ENCODE results near the gene ROR1. TPM values are rescaled to one million over a fixed set of nuclear protein-coding genes. Genes with fewer than 3 reads are reported as not detected.
A peak's percentile ranks its signal among the peaks of the same experiment; 100 is the strongest.

Gene ROR1
- total and polyA plus RNA-seq, 8 donors: 25.5 to 95.8 (median 83.0) TPM

DNA sequence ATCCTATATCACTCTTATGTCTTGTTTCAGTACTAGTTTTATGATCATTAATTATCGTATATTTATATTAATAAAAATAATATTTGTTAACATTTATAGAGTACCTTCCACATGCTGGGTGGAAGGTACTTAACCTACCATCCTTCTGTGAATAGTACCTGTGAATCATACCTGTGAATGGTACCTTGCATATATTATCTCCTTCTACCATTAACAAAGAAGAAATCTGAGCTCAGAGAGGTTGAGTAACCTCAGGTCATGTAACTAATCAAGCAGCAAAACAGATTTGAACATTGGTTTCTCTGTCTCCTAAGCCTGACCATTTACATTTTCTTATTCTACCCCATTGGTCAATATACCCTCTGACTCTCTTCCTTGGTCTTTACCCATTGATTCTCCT is 255.2 kb downstream of the ROR1 start:
- intact Hi-C loops (cut with DNase I): no loop called here
- DNase-seq: no peak
- TF ChIP-seq, protein P1, sequence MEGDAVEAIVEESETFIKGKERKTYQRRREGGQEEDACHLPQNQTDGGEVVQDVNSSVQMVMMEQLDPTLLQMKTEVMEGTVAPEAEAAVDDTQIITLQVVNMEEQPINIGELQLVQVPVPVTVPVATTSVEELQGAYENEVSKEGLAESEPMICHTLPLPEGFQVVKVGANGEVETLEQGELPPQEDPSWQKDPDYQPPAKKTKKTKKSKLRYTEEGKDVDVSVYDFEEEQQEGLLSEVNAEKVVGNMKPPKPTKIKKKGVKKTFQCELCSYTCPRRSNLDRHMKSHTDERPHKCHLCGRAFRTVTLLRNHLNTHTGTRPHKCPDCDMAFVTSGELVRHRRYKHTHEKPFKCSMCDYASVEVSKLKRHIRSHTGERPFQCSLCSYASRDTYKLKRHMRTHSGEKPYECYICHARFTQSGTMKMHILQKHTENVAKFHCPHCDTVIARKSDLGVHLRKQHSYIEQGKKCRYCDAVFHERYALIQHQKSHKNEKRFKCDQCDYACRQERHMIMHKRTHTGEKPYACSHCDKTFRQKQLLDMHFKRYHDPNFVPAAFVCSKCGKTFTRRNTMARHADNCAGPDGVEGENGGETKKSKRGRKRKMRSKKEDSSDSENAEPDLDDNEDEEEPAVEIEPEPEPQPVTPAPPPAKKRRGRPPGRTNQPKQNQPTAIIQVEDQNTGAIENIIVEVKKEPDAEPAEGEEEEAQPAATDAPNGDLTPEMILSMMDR (IDR thresholded peaks at IDR 0.05): no peak
- H3K36me3 ChIP-seq: no peaks in the 10 kb centered on the region
- H3K27ac ChIP-seq: no peak overlapping the region
- no peaks in the 10 kb centered on the region for H3K27me3 ChIP-seq
- H3K4me1 ChIP-seq: no peaks in the 10 kb centered on the region
- no peak for ATAC-seq
- no peaks in the 10 kb centered on the region for H3K9me3 ChIP-seq
- H3K4me3 ChIP-seq: no peak overlapping the region

GRCh38 chr1:64030411-64030810 is 256.6 kb downstream of the ROR1 start:
- TF ChIP-seq, protein P1 (IDR thresholded peaks at IDR 0.05): no peak
- H3K27me3 ChIP-seq: no peaks in the 10 kb centered on the region
- no peak overlapping the region for H3K27ac ChIP-seq
- no peaks in the 10 kb centered on the region for H3K36me3 ChIP-seq
- intact Hi-C loops (cut with DNase I): no loop called here
- DNase-seq: no peak
- no peaks in the 10 kb centered on the region for H3K4me1 ChIP-seq
- H3K4me3 ChIP-seq: no peak overlapping the region
- no peak for ATAC-seq
- no peaks in the 10 kb centered on the region for H3K9me3 ChIP-seq

DNA sequence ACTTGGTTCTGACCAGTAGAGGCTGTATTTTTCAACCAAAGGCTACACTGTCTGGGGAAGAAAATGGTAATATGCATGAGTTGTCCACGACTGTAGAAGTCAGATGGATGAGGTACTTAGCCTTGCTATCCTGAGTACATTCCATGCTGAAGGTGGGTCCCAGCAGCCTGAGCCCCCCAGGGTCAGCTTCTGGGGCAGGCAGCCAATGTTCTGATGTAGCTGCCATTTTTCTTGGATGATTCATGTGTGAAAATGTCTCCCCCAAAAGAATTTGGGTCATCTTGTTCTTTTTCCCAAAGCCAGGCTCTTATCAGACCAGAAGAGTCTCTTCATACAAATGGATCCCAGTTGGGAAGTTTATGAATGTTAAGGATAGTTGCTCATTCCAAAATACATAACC is 257.4 kb downstream of the ROR1 start:
- no peak overlapping the region for H3K27ac ChIP-seq
- H3K9me3 ChIP-seq: no peaks in the 10 kb centered on the region
- no peak for ATAC-seq
- DNase-seq: no peak
- TF ChIP-seq, protein P1 (IDR thresholded peaks at IDR 0.05): no peak
- H3K36me3 ChIP-seq: no peaks in the 10 kb centered on the region
- no peak overlapping the region for H3K4me3 ChIP-seq
- no peaks in the 10 kb centered on the region for H3K27me3 ChIP-seq
- H3K4me1 ChIP-seq: no peaks in the 10 kb centered on the region
- intact Hi-C loops (cut with DNase I): no loop called here

DNA sequence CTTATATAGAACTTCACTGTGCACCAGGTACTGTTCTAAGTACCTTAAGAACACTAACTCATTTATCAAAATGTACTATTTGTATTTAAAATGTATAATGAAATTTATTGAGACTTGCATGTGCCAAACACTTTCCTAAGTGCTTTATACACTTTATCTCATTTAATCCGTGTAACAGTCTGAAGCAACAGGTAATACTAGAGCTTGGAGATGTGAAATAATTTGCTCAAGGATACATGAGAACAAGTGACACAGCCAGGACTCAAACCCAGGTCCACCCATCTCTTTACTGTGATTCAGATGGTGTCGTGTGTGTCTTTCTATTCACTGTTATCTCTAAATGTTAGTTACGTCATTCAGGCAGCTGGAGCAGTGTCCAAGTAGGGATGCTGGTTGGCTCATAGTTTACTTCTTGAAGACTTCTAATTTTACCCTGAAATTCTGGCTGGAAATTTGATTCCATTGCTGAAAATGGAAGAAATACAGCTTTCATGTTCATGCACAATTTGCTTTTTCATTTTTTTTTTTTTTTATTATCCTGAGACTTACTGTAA is 259.9 kb downstream of the ROR1 start:
- DNase-seq (no peak), ATAC-seq (peak; percentile 21)
- Histone ChIP-seq H3K27ac (no peak overlapping the region), H3K4me1 (no peaks in the 10 kb centered on the region), H3K9me3 (no peaks in the 10 kb centered on the region), H3K4me3 (no peak overlapping the region), H3K27me3 (no peaks in the 10 kb centered on the region), H3K36me3 (no peaks in the 10 kb centered on the region)
- intact Hi-C loops (cut with DNase I): no loop called here
- TF ChIP-seq, protein P1 (IDR thresholded peaks at IDR 0.05): no peak

DNA sequence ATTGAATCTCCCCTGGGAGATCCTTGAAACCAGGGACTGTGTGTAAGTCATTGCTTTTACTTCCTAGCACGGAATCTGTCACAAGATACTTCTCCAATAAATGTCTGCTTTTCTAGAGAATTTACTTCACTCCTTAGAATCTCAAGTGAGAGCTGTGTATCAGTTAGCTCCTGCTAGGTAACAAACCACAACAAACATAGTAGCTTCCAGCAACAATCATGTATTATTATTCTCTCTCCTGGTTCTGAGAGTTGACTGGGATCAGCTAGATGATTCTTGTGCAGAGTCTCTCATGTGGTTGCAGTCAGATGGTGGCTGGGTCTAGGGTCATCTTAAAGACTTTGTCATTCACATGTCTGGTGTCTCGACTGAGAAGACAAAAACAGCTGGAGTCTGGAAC is 262.7 kb downstream of the ROR1 start:
- intact Hi-C loops (cut with DNase I): no loop called here
- H3K4me3 ChIP-seq: no peak overlapping the region
- no peak for DNase-seq
- no peaks in the 10 kb centered on the region for H3K4me1 ChIP-seq
- no peaks in the 10 kb centered on the region for H3K36me3 ChIP-seq
- no peaks in the 10 kb centered on the region for H3K27me3 ChIP-seq
- no peak for ATAC-seq
- no peaks in the 10 kb centered on the region for H3K9me3 ChIP-seq
- H3K27ac ChIP-seq: no peak overlapping the region
- TF ChIP-seq, protein P1 (IDR thresholded peaks at IDR 0.05): no peak
